Measurements from ENCODE around the gene DHRSX. TPM values are rescaled to one million over a fixed set of nuclear protein-coding genes. Genes with fewer than 3 reads are reported as not detected.

DHRSX gene
- total and polyA plus RNA-seq, 10 of the 15 experiments (the other 5 are each of a cell fraction or from before 2014, with no cell fraction given) = 1.7 to 39.5 (median 16.5) TPM

- TF ChIP-seq CTCF (IDR thresholded peaks at IDR 0.05 in 2 of 3, conservative IDR thresholded peaks at IDR 0.05 in 1 of 3; ENCODE audit: control insufficient read depth in 2 of 3, extremely low read depth in 1 of 3, insufficient read depth in 1 of 3, low read depth in 3 of 3, low read length in 3 of 3) (no peak), STAT3 (IDR thresholded peaks at IDR 0.05; ENCODE audit: low read depth, low read length) (peak; percentile 49; the same call in 1 of the 2 replicates), MLLT1 (IDR thresholded peaks at IDR 0.05) (0 out of 2 replicates have a peak, but pooled peaks have one; percentile 36), MTA2 (IDR thresholded peaks at IDR 0.05; ENCODE audit: low read depth) (peak; percentile 82), CHD4 (IDR thresholded peaks at IDR 0.05) (no peak; the same call in 1 of the 2 replicates), ZBTB40 (IDR thresholded peaks at IDR 0.05; ENCODE audit: borderline replicate concordance) (0 out of 2 replicates have a peak, but pooled peaks have one; percentile 28), ZNF592 (IDR thresholded peaks at IDR 0.05) (no peak), BACH1 (IDR thresholded peaks at IDR 0.05; ENCODE audit: borderline replicate concordance) (peak; percentile 79), DPF2 (IDR thresholded peaks at IDR 0.05) (peak; percentile 98), HCFC1 (IDR thresholded peaks at IDR 0.05; ENCODE audit: low read length) (no peak), IKZF2 (IDR thresholded peaks at IDR 0.05) (peak; percentile 88 to 89), ZBTB4 (CRISPR knock-in tag; IDR thresholded peaks at IDR 0.05) (no peak), FOXM1 (IDR thresholded peaks at IDR 0.05; ENCODE audit: low read depth, low read length) (peak; percentile 98)
Observed at GRCh38 chrX:2521092-2521926, 20.5 kb upstream of the DHRSX start (continued).
